ENCODE measurements around the gene TIGD4. TPM values are rescaled to one million over a fixed set of nuclear protein-coding genes. Genes with fewer than 3 reads are reported as not detected.

Gene TIGD4
- polyA plus RNA-seq, 2 of the 4 experiments (the other 2 are of a cell fraction) = 0.30 to 0.45 TPM

DNA sequence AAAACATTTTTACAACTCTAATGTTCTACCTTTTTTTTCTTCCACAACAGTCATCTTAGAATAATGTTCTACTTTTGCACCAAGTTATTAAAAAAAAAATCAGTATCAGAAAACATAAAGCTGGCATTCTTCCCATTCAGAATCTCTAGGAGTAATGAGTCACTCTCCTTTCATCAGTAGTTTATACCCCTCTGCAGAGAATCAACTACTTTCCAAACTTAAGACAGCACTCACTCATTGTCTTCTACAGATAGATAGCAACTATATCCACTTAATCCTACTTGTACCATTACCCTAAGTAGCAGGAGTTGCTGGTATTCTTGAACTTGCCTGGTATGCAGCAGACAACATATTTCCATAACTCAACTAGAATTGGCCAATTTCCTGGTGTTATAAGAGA lies 3.2 kb downstream of the TIGD4 start:
- DNase-seq (ENCODE audit: low read depth in 1 of 2, low spot score in 1 of 2) (no peak), ATAC-seq (no peak), FAIRE-seq (no peak)
- no peak overlapping the region for H3K27ac ChIP-seq
- POLR2A ChIA-PET = no interaction called here
- H3K4me2 ChIP-seq = peak overlapping the region; percentile 34; the same call in 1 of the 3 replicates
- CTCF ChIA-PET = no interaction called here
- peaks cover 16% of the 10 kb centered on the region for H3K4me1 ChIP-seq
- H3K9me3 ChIP-seq = no peaks in the 10 kb centered on the region
- H3K4me3 ChIP-seq = no peak overlapping the region
- TF ChIP-seq NR3C1 (IDR thresholded peaks at IDR 0.05) (no peak), ZFP36 (IDR thresholded peaks at IDR 0.05; ENCODE audit: borderline replicate concordance, partially characterized antibody) (no peak), GATA3 (IDR thresholded peaks at IDR 0.05; ENCODE audit: borderline replicate concordance) (no peak), POLR2A (IDR thresholded peaks at IDR 0.05; ENCODE audit: low read length) (no peak), CBX2 (IDR thresholded peaks at IDR 0.05; ENCODE audit: borderline replicate concordance, low read depth) (no peak), EP300 (IDR thresholded peaks at IDR 0.05) (no peak), RARB (CRISPR knock-in tag; IDR thresholded peaks at IDR 0.05) (no peak), ZC3H11A (IDR thresholded peaks at IDR 0.05) (no peak), MYC (IDR thresholded peaks at IDR 0.05; ENCODE audit: borderline replicate concordance, low read length) (no peak), HDAC2 (IDR thresholded peaks at IDR 0.05) (no peak), CHD2 (IDR thresholded peaks at IDR 0.05; ENCODE audit: low read length, partially characterized antibody) (no peak), TP53 (CRISPR knock-in tag; IDR thresholded peaks at IDR 0.05) (no peak), SREBF2 (IDR thresholded peaks at IDR 0.05) (no peak), SMC3 (IDR thresholded peaks at IDR 0.05) (no peak)
- TF ChIP-seq, protein P1, sequence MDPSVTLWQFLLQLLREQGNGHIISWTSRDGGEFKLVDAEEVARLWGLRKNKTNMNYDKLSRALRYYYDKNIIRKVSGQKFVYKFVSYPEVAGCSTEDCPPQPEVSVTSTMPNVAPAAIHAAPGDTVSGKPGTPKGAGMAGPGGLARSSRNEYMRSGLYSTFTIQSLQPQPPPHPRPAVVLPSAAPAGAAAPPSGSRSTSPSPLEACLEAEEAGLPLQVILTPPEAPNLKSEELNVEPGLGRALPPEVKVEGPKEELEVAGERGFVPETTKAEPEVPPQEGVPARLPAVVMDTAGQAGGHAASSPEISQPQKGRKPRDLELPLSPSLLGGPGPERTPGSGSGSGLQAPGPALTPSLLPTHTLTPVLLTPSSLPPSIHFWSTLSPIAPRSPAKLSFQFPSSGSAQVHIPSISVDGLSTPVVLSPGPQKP (IDR thresholded peaks at IDR 0.05; ENCODE audit: low read depth, low read length) = no peak
- TF ChIP-seq, protein P2, sequence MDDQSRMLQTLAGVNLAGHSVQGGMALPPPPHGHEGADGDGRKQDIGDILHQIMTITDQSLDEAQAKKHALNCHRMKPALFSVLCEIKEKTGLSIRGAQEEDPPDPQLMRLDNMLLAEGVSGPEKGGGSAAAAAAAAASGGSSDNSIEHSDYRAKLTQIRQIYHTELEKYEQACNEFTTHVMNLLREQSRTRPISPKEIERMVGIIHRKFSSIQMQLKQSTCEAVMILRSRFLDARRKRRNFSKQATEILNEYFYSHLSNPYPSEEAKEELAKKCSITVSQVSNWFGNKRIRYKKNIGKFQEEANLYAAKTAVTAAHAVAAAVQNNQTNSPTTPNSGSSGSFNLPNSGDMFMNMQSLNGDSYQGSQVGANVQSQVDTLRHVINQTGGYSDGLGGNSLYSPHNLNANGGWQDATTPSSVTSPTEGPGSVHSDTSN (IDR thresholded peaks at IDR 0.05) = no peak
- TF ChIP-seq, protein P3, sequence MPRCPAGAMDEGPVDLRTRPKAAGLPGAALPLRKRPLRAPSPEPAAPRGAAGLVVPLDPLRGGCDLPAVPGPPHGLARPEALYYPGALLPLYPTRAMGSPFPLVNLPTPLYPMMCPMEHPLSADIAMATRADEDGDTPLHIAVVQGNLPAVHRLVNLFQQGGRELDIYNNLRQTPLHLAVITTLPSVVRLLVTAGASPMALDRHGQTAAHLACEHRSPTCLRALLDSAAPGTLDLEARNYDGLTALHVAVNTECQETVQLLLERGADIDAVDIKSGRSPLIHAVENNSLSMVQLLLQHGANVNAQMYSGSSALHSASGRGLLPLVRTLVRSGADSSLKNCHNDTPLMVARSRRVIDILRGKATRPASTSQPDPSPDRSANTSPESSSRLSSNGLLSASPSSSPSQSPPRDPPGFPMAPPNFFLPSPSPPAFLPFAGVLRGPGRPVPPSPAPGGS (IDR thresholded peaks at IDR 0.05) = no peak

DNA sequence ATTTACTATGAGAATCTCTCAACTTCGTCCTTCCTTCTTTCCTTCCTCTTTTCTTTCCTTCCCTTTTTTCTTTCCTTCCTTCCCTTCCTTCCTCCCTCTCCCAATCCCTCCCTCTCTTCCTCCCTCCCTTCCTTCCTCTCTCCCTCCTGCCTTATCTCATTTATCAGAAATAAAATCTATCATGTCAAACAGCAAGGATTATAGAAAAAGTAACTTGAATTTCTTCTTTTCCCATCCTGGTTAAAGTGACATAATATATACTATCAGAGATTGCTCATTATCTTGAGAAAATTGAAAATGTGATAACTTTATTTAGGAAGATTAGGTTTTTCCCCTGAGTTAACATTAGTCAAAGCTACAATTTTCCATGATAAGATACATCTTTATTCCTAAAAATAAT lies 5.6 kb downstream of the TIGD4 start:
- CTCF ChIA-PET = no interaction called here
- 40% methylated on average over 1 of the region's 1 CpG for WGBS (ENCODE audit: missing lambda C conversion rate)
- H3K4me2 ChIP-seq = no peak overlapping the region

DNA sequence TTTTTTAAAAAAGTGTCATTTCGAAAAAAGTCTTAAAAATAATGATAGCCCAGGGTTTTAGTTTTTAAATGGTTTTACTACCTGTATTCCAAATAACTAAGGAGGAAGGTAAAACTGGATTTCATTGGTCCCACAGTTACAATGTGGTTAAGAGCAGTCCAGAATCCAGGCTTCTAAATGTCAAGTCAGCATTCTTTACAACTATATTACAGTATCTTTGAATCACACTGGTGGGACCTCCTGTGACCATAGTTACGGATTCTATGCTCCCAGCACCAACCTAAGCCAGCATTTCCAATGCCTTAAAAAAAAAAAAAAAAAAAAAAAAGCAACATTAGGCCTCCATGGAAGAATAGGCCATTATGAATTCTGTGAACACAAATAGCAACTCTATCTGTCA lies 6.2 kb downstream of the TIGD4 start:
- Histone ChIP-seq H3K4me2 (no peak overlapping the region), H3K4me3 (no peak overlapping the region), H3K9me3 (no peaks in the 10 kb centered on the region), H3K4me1 (peaks cover 10% of the 10 kb centered on the region), H3K27ac (no peak overlapping the region)
- ATAC-seq = no peak
- WGBS (ENCODE audit: missing lambda C conversion rate) = 75% methylated on average over 2 of the region's 2 CpGs
- DNase-seq (ENCODE audit: low read depth in 1 of 2, low spot score in 1 of 2) = no peak
- no peak for FAIRE-seq
- TF ChIP-seq SMC3 (IDR thresholded peaks at IDR 0.05) (no peak), MAFK (IDR thresholded peaks at IDR 0.05; ENCODE audit: partially characterized antibody) (peak; percentile 80)
- POLR2A ChIA-PET = no interaction called here
- CTCF ChIA-PET = no interaction called here

More for the DNA sequence above, 5.6 kb downstream of the TIGD4 start:
- DNase-seq (ENCODE audit: low read depth in 1 of 2, low spot score in 1 of 2) (no peak), ATAC-seq (no peak), FAIRE-seq (no peak)
- H3K27ac ChIP-seq = no peak overlapping the region
- peaks cover 14% of the 10 kb centered on the region for H3K4me1 ChIP-seq
- H3K4me3 ChIP-seq = no peak overlapping the region
- H3K9me3 ChIP-seq = no peaks in the 10 kb centered on the region
- POLR2A ChIA-PET = no interaction called here
- TF ChIP-seq CBX8 (IDR thresholded peaks at IDR 0.05) (no peak), SMC3 (IDR thresholded peaks at IDR 0.05) (no peak), NPAS2 (CRISPR knock-in tag; IDR thresholded peaks at IDR 0.05; ENCODE audit: borderline replicate concordance) (no peak), CEBPB (IDR thresholded peaks at IDR 0.05) (no peak)
